22Rv1 (cell line): Measurements from ENCODE around the gene CLSTN2.

Source experiments
- H3K27ac ChIP-seq: fragments of 450-650 bp; 2 replicates; pipeline ENCODE4 v1.5.1; 2017
- CTCF ChIP-seq: fragments of 450-650 bp; IDR thresholded peaks from 2 replicates; pipeline ENCODE4 v1.5.1; 2017; ENCODE audit warnings: mild to moderate bottlenecking
- ZFX ChIP-seq: fragments of 450-650 bp; IDR thresholded peaks from 2 replicates; pipeline ENCODE4 v1.6.1; 2017; ENCODE audit warnings: antibody characterized with exemption, borderline replicate concordance

CLSTN2 gene

GRCh38 chr3:140022066-140022770 is 87.2 kb downstream of the CLSTN2 start:
- no peak overlapping the region for H3K27ac ChIP-seq
- TF ChIP-seq ZFX: no peak
- no peak for TF ChIP-seq CTCF

GRCh38 chr3:140023616-140024530 is 88.9 kb downstream of the CLSTN2 start:
- no peak overlapping the region for H3K27ac ChIP-seq
- TF ChIP-seq ZFX: no peak
- TF ChIP-seq CTCF: no peak

- TF ChIP-seq CTCF (no peak), ZFX (no peak)
- no peak overlapping the region for H3K27ac ChIP-seq
Observed at GRCh38 chr3:140031170-140031569, 96.2 kb downstream of the CLSTN2 start.

- H3K27ac ChIP-seq: no peak overlapping the region
- no peak for TF ChIP-seq CTCF
- TF ChIP-seq ZFX: no peak
Observed at GRCh38 chr3:140034058-140034457, 99.1 kb downstream of the CLSTN2 start.

GRCh38 chr3:140035871-140036270 is 100.9 kb downstream of the CLSTN2 start:
- H3K27ac ChIP-seq: no peak overlapping the region
- TF ChIP-seq CTCF (no peak), ZFX (no peak)

- TF ChIP-seq ZFX (no peak), CTCF (no peak)
- no peak overlapping the region for H3K27ac ChIP-seq
Observed at GRCh38 chr3:140050396-140050795, 115.4 kb downstream of the CLSTN2 start.
